GM23338 (cell line): ENCODE measurements around the gene ANKH.

Source experiments
- CREB1 ChIP-seq: fragments of 250-450 bp; sonication (Bioruptor Pico); IDR thresholded peaks from 2 replicates; pipeline ENCODE4 v1.5.0; 2020; ENCODE audit warnings: low read depth, mild to moderate bottlenecking, moderate library complexity
- CTCF ChIP-seq, 2 experiments: fragments of 200-600 bp in 1 of 2; sonication (generic) in 1 of 2; conservative IDR thresholded peaks; 2 replicates each; pipeline versions ENCODE4 v1.5.1 to v1.6.1; 2016 to 2017; ENCODE audit warnings: antibody characterized with exemption in 2 of 2, low read depth in 2 of 2, mild to moderate bottlenecking in 2 of 2, moderate library complexity in 1 of 2
- ETS1 ChIP-seq: IDR thresholded peaks from 2 replicates; pipeline ENCODE4 v1.6.1; 2016; ENCODE audit warnings: antibody characterized with exemption
- EZH2 ChIP-seq: fragments of 200-600 bp; sonication (generic); IDR thresholded peaks from one replicate; pipeline ENCODE4 v1.8.0; 2017; ENCODE audit warnings: antibody characterized with exemption, mild to moderate bottlenecking, low read depth; ENCODE audit not compliant: unreplicated experiment
- EZH2phosphoT487 ChIP-seq: fragments of 200-600 bp; sonication (generic); IDR thresholded peaks from one replicate; pipeline ENCODE4 v1.8.1; 2018; ENCODE audit warnings: antibody characterized with exemption; ENCODE audit not compliant: unreplicated experiment
- JUNB ChIP-seq: IDR thresholded peaks from one replicate; pipeline ENCODE4 v1.6.1; 2016; ENCODE audit warnings: antibody characterized with exemption; ENCODE audit not compliant: unreplicated experiment
- NANOG ChIP-seq: IDR thresholded peaks from 2 replicates; pipeline ENCODE4 v1.6.1; 2016; ENCODE audit warnings: antibody characterized with exemption, borderline replicate concordance
- POLR2AphosphoS5 ChIP-seq: IDR thresholded peaks from 2 replicates; pipeline ENCODE4 v1.6.1; 2016; ENCODE audit warnings: antibody characterized with exemption, low read depth
- REST ChIP-seq: IDR thresholded peaks from one replicate; pipeline ENCODE4 v1.6.1; 2018; ENCODE audit warnings: antibody characterized with exemption; ENCODE audit not compliant: unreplicated experiment
- ZNF114 ChIP-seq: fragments of 250-450 bp; sonication (Bioruptor Pico); IDR thresholded peaks from 2 replicates; pipeline ENCODE4 v1.5.0; 2020; ENCODE audit warnings: mild to moderate bottlenecking, moderate library complexity
- ZNF331 ChIP-seq: fragments of 250-450 bp; sonication (Bioruptor Pico); IDR thresholded peaks from 2 replicates; pipeline ENCODE4 v1.5.0; 2020; ENCODE audit warnings: low read depth, mild to moderate bottlenecking, moderate library complexity

- TF ChIP-seq POLR2AphosphoS5 (no peak), CTCF (conservative IDR thresholded peaks at IDR 0.05; ENCODE audit: low read depth in 2 of 2) (no peak), ZNF331 (CRISPR knock-in tag) (no peak), EZH2 (no peak), JUNB (no peak), EZH2phosphoT487 (no peak), REST (no peak), CREB1 (CRISPR knock-in tag) (no peak), ETS1 (no peak), NANOG (no peak), ZNF114 (CRISPR knock-in tag) (no peak)
Measured at GRCh38 chr5:14734396-14734795, 137.2 kb downstream of the ANKH start.
